NCI-H526 treated with DMSO at 0.1 percent for 48 hours (cell line): ENCODE data around the gene DDIT4.
"Not testable (repeated sequence)": the region's sequence is repeated elsewhere in the genome, so short reads cannot be mapped to it uniquely, and the experiment has no call there.

Source experiments
- DNase-seq: peaks from one replicate; lab custom pipeline; 2025; lab: John Stamatoyannopoulos, UW

The DDIT4 gene

DNA sequence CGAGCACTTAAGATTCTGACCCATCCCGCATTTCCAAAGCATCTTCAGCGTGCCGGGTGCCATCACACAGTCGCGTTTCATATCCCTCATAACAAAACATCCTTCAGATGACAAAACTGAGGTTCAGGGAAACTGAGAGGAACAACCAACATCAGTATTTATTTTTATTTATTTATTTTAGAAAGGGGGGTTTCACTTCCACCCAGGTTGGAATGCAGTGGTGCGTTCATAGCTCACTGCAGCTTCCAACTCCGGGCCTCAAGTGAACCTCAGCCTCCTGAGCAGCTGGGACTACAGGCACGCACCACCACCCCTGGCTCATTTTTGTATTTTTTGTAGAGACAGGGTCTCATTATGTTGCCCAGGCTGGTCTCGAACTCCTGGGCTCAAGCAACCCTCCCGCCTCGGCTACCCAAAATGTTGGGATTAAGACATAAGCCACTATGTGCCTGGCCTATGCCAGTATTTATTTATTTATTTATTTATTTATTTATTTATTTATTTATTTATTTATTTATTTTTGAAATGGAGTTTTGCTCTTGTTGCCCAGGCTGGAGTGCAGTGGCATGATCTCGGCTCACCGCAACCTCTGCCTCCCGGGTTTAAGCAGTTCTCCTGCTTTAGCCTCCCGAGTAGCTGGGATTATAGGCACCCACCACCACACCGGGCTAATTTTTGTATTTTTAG is 24.4 kb upstream of the DDIT4 start:
- not testable (repeated sequence) for DNase-seq

DNA sequence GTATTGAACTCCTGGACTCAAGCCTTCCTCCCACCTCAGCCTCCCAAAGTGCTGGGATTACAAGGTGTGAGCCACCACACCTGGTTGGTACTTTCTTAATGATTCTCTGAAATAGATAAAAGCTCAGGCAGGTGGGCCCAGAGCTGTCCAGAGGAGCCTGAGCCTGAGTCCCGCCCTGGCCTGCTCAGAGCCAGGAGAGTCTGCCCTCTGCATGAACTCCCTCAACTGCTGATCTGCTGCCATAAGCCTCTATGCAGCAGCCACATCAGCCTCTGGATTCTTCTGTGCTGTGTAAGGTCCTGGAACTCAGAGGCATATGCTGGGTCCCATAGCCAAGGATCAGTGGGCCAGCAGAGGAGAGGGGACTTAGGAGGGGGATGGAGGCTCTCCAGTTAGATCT is 23.1 kb upstream of the DDIT4 start:
- DNase-seq: no peak

DNA sequence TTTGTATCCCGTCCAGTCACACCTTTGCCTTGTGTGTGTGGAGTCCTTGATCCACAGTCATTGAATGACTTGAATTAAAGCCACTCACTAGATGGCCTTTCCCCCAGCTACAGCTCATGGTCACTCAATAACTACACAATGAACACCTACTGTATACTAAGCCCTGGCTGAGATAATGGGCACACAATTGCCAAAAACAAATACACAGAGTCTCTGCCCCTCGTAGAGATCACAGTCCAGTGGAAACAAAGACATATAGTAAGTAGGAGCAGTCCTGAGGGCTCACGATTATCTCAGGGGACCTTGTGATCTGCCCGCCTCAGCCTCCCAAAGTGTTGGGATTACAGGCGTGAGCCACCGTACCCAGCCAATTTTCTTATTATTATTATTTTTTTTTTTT is 22.1 kb upstream of the DDIT4 start:
- DNase-seq: no peak

DNA sequence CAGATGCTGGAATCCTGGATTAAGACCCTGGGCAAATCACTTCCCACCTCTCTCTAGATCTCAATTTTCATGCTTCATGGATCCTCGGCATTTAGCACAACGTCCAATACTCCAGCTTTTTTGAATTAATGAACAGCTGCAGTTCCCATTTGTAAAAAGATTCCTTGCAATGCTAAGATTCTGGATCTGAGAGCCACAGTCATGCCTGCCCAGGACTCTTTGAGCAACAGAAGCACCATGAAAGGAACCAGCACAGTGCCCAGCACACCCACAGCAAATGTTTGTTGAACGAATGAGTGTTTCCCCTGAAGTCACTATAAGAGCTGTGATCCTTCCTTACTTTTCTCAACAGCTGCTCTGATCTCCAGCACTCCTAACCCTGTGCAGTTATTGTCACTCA is 20.8 kb upstream of the DDIT4 start:
- DNase-seq: no peak

DNA sequence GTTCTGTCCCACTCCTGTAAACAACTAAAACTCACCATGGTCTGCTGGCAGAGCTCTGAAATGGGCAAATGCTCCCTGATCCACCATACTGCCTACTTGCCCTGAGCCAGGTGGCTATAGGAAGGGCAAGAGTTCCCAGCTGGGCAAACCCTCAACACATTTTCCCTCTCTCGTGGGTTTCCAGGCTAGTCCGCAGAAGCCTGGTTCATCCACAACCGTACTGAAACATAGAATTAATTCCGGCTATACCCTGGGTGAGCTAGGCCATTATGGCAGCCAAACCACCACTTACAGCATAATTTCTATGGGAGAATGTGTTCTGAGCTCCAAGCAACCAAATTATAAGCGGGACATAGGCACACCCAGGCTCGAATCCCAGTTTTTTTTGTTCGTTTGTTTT is 20.1 kb upstream of the DDIT4 start:
- DNase-seq: no peak

DNA sequence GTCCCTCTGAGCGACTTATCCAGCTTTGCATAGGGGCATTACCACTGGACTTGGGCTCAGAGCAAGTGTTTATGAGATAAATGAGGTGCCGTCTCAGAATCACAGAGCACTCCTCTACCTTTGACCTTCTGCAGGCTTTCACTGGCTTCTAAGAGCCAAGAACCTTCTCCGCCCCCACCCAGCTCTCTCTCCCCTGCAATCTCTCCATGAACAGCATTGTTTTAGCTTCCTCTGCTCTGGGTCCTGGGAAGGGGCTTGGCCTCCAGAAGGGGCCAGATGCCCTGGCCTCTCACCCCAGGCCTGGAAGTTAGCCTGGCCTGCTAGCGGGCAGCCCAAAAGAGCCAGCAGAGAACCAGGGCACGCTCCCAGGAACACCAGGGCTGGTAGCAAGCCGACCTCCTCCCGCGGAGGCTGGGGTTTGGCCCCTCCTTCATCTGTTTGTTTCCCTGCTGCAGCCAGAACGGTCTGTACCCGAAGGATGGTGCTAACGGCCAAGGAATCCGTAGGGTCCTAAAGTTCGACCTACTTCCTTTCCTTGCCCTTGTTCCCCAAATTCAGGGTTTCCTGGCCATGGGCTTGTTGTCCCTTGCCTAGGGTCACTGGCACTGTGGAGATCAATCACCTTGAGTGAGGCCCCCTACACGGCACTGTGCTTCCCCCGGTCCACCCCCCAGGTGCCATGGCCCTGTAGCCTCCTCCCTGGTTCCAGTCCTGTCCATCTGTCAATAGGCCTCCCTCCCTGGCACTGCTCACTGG is 18.7 kb upstream of the DDIT4 start:
- DNase-seq: peak; percentile 7

DNA sequence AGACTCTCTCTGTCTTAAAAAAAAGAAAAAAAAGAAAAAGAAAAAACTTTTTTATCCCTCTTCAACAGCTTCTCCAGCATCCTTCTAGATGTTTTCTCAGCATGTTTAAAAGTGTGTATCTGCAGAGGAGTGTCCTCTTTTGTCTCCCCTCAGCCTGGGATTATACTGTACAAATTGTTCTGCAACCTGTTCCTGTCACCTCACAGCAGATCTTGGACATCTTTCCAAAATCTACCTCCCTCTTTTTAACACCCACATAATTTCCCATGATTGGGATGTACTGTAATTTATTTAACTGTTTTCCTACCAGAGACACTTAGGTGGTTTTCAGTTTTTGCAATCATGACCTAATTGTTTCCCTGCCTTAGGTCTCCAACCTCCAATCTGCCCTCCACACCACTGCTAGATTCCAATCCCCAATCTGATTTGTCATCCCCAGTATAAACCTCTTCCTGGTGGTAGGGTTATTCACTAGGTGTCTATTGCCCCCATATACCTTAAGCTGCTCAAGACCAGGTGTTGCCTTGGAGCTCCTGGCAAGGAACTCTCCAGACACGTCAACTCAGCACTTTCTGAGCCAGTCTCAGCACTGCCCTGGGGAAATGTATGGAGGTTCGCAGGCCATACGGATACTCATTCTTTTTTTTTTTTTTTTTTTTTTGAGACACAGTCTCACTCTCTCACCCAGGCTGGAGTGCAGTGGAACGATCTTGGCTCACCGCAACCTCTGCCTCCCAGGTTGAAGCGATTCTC is 17.6 kb upstream of the DDIT4 start:
- DNase-seq: no peak

DNA sequence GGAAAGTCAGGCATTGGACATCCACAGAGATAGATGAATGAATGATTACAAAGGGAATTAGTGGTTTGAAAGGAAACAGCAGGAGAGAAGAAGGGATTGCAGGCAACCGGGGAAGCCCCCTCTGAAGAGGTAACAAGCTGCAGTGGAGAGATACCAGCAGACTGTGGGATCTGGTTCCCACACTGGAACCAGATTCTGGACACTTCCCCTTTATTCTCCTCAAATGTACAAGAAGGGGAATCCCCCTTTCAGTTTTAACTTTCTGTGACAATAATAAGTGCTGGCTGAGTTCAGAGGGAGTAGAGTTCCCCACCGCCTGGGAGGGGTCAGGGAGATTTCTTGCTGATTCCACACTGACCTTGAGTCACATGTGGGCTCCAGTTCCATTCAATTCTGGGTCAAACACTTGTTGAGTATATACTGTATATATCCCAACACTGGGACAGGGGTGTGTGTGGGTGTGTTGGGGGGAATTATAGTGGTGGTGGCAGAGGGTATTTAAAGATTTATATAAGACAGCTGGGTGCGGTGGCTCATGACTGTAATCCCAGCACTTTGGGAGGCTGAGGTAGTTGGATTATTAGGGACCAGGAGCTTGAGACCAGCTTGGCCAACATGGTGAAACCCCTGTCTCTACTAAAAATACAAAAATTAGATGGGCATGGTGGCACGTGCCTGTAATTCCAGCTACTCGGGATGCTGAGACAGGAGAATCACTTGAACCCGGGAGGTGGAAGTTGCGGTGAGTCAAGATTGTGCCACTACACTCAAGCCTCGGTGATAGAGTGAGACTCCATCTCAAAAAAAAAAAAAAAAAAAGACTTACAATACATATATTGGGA is 16.5 kb upstream of the DDIT4 start:
- DNase-seq: no peak

DNA sequence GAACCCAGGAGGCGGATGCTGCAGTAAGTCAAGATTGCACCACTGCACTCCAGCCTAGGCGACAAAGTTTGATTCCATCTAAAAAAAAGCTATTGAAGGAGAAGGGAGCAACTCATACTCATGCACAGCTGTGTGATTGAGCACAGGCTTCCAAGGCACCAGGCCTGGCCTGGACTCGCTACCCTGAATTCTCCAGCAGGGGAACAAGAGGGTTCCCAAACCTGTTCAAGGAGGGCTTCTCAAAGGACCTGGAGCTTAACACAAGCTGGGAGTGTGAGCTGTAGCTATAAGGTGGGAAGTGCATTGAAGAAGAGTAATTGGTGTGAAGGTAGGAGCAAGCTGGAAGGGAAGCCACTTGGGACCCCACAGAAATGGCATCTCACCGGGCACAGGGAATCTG is 15.1 kb upstream of the DDIT4 start:
- no peak for DNase-seq

DNA sequence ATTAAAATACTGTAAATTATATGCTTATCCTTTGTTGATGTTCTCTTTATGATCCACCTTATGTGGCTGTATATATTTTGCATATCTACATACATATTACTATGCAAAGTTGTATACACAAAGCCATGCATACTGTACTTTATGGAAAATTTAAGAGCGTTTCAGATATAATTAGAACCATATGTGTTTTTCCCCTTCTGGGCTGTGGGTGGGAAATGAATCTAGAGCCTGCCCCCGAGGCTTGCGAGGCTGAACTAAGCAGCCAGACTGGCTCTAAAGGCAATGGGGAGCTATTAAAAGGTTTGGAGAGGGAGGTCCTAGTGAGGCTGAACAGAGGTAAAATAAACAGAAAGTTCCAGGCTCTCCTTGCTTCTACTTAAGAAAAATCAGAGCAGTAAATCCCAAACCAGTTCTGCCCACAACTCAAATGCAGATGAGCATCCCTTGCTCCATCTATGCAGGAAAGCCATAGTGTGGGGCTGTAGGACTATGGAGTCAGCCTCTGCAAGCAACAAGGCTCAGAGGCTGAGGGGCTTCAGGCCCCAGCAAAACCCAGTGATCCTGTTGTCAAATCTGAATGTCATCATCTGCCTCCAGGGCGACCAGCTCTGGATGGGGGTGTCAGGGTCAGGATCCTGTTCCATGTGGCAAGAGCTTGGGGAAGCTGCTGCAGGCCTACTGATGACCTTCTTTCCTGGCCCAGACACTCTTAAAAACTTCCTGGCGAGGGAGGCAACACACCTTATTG is 14.1 kb upstream of the DDIT4 start:
- peak; percentile 27 for DNase-seq

DNA sequence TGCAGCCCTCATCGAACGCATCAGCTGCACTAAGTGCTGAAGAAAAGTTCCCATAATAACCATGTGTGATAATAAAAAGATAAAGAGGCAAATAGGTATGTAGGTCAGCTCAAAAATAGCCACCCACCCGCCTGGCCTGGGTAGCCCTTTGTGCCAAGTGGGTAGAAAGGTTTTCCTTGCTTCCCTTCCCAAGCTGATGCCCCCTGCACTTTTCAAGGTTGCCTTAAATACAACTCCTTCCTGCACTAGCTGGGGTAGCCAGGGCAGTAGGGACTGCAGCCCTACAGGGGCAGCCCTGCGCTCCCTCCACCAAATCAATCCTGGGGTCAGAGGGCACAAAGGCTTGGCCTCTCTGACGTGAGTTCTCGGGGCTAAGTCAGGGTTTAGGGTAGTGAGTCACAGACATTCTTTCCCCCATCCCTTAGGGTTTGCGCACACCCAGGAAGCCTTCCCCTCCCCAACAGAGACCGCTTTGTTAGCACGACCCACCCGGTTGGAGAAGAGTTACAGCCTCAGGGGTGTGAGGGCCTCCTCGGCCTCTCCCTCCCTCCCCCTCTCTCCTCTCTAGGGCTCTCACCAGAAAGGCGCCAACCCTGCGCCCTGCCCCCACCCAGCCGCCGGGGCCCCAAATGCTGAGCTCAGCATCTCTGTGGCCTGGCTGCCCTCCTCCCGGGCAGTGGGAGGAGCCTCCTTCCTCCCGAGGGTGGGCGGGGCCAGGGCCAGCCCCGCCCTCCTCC is 13.3 kb upstream of the DDIT4 start:
- peak; percentile 5 for DNase-seq

DNA sequence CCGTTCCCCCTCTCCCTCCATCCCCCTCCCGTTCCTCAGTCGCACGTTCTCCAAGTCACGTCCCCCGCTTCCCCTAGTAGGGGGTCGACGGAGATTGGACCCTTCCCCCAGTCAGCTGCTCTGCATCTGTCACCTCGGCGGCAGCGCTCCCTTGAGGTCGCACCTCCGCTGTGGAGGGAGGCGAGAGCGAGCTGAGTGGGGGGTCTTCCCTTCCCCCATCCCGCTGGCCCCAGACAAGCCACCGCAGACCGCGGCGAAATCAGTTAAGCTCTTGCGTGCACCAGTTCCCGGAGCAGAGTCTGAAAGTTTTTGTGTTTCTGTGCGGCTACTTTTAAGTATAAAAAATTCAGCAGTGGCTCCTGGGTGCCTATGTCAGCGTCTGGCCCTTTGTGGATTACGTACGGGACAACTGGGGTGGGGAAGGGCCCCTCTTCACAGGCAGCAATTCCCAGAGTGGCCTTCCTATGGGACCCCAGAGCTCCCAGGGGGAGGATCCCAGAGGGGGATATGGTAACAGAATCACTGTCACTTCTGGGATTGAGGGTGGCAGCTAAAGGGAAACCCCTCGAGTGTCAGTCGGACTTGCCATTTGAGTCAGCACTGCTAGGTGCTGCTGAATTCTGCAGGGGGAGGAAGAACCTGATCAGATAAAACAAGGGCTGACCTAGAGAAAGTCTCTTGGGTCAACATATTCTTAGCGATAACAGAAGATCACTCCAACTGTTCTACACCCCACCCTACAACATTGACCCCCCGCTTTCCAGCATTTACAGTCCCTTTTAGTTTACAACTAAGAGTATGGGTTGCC is 12.5 kb upstream of the DDIT4 start:
- DNase-seq: no peak

DNA sequence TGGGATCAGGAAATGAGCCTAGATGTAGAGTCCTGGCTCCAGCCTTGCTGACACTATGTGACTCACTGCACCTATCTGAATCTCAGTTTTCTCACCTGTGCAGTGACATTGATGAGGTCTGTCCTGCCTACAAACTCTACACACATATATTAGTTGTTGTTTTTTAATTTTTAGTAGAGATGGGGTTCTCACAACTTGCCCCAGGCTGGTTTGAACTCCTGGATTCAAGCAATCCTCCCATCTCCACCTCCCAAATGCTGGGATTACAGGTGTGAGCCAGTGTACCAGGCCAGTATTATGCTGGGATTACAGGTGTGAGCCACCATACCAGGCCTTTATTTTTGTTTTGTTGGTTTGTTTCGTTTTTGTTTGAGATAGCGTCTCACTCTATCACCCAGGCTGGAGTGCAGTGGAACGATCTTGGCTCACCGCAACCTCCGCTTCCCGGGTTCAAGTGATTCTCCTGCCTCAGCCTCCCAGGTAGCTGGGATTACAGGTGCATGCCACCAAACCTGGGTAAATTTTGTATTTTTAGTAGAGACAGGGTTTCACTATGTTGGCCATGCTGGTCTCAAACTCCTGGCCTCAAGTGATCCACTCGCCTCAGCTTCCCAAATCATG is 11.8 kb upstream of the DDIT4 start:
- no peak for DNase-seq

DNA sequence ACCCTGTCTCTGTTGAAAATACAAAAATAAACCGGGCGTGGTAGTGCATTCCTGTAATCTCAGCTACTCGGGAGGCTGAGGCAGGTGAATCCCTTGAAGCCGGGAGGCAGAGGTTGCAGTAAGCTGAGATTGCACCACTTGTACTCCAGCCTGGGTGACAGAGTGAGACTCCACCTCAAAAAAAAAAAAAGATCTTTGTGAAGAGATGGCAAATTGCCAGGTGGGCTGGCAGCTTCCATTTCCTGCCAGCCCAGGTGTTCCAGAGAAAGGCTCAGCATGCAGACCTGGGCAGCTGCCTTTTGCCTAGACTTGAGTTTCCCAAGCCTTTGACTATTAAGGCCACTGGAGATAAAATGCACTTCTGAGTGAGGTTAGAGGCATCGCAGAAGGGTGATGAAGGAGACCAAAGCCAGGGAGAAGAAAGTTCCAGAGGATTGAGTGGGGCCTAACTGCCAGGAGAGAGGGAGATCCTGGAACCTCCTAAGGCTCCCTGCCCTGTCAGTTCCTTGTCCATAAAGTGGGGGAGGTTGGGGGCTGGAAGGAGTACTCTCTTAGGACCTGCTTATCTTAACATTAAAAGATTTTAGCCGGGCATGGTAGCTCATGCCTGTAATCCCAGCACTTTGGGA is 10.0 kb upstream of the DDIT4 start:
- DNase-seq: peak; percentile 2

DNA sequence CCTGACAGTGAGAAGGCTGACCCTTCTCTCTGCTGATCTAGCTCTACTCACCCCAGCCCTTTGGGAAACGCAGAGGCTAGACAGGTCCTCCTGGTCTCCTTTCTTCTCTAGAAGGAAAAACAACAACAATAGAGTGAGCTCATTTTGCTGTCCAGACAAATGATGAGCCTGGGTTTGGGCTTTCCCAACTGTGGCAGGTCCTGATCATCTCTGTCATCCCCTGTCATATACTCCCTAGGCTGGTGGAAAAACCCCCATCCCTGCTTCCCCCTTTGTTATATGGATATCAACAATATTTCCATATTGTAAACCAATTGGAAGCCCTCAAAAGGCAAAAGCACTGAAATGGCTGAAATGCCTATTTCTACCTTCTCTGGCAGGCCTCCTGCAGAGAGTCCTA is 9.2 kb upstream of the DDIT4 start:
- DNase-seq: no peak

DNA sequence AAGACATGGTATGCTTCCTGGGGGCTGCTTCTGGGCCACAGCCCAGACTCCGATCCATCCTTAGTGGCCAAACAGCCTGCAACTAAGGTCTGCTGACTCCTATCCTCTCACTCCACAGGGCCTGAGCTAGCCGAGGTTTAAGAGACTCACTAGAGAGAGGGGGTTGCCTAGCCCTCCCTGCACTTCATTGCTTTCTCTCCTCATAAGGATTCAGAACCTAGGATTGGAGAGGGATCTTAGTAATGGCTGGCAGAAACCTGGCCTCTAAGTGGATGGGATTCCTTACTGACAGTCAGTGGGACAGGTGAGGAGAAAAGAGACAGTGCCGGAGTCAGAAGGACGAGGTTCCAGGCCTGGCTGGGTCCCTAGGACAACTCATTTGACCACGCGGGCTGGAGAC is 8.2 kb upstream of the DDIT4 start:
- DNase-seq: no peak

DNA sequence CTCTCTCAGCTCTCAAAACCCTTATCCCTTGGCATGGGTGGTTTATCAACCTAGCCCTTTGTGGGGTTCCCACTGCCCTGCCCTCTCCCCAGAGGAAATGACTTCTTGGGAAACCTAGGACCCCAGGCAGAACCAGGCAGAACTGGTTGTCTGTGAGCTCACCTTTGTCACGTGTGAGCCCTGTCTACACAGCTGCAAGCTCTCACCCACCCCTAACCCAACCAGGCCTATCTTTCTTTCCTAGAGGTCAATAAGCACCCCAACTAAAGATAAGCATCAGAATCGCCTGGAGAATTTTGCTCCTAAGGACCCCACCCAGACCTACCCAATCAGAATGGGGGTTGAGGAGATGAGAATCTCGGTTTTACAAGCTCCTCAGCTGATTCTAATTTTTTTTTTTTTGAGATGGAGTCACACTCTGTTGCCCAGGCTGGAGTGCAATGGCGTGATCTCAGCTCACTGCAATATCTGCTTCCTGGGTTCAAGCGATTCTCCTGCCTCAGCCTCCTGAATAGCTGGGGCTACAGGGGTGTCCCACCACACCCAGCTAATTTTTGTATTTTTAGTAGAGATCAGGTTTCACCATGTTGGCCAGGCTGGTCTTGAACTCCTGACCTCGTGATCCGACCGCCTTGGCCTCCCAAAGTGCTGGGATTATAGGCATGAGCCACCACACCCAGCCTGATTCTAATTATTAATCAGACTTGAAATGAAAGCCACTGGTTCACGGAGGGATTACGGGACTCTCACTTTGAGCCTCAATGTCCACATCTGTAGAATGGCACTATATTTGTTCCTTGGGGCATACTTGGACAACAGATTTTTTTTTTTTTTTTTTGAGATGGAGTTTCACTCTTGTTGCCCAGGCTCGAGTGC is 7.5 kb upstream of the DDIT4 start:
- DNase-seq: no peak

DNA sequence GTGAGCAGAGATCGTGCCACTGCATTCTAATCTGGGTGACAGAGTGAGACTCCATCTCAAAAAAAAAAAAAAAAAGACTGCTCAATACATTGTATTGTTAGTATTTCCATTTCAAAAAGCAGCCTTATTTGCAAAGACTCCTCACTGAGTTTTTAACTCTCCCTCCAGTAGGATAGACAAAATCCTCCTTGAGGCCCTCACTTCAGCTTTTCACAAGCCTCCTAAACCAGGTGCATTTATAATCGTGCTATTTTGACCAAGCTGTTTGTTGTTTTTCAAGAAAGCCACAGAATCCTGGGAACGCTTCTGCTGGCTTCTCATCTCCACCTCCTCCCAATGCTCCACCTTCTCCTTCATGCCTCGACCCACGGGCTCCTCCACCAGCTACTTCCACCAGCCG is 6.3 kb upstream of the DDIT4 start:
- no peak for DNase-seq
